Hindlimb muscle (tissue), 1 donor: ENCODE results near the gene ARHGAP11B. TPM values are rescaled to one million over a fixed set of nuclear protein-coding genes. Genes with fewer than 3 reads are reported as not detected.

Source experiments
- polyA plus RNA-seq: library from polyadenylated mRNA; unstranded; fragments of 120-200 nt; gene quantifications from one replicate; pipeline ENCODE4 v1.2.1, GENCODE V29; 2013; ENCODE audit not compliant: insufficient read length

ARHGAP11B gene

Other genes with a start within 250 kb of the ARHGAP11B start
- gene CHRFAM7A, start 232.6 kb upstream of the ARHGAP11B start, polyA plus RNA-seq: 2.1 TPM
- 8.3 TPM for gene GOLGA8R, start 211.9 kb upstream of the ARHGAP11B start, polyA plus RNA-seq
- gene GOLGA8Q, start 74.1 kb upstream of the ARHGAP11B start, polyA plus RNA-seq: 0.81 TPM
- 1.1 TPM for gene GOLGA8H, start 22.1 kb upstream of the ARHGAP11B start, polyA plus RNA-seq